ENCODE data around the gene TMEM14B.
"Not testable (repeated sequence)": the region's sequence is repeated elsewhere in the genome, so short reads cannot be mapped to it uniquely, and the experiment has no call there.

The TMEM14B gene

GRCh38 chr6:10747251-10747972 lies at the start of gene TMEM14B:
Gene TMEM14B (plus strand): TSS chr6:10747805. CDS start chr6:10749246, 1,441 bp downstream.
- Histone ChIP-seq H3K27me3 (replicated peaks; ENCODE audit: control insufficient read depth, insufficient read depth, low read length) (no peaks in the 10 kb centered on the region), H3K4me1 (ENCODE audit: control insufficient read depth, insufficient read depth, low read length) (peaks cover 22% of the 10 kb centered on the region), H3K9me3 (ENCODE audit: control insufficient read depth, low read length) (no peaks in the 10 kb centered on the region), H3K9ac (ENCODE audit: low read length) (peak within 1 kb of the TSS; percentile 92), H3K4me3 (ENCODE audit: low read length) (peak within 1 kb of the TSS; percentile 89), H3K36me3 (ENCODE audit: control insufficient read depth, insufficient read depth, low read length, severe bottlenecking) (peaks cover 22% of the 10 kb centered on the region)
- DNase-seq (ENCODE audit: low read depth) = peak; percentile 99

- H3K9me3 ChIP-seq (ENCODE audit: control insufficient read depth, low read length) = peaks cover 9% of the 10 kb centered on the region
- H3K4me1 ChIP-seq (ENCODE audit: control insufficient read depth, insufficient read depth, low read length) = no peaks in the 10 kb centered on the region
- no peak overlapping the region for H3K4me3 ChIP-seq (ENCODE audit: low read length)
- DNase-seq (ENCODE audit: low read depth) = no peak
- no peaks in the 10 kb centered on the region for H3K27me3 ChIP-seq (replicated peaks; ENCODE audit: control insufficient read depth, insufficient read depth, low read length)
- H3K36me3 ChIP-seq (ENCODE audit: control insufficient read depth, insufficient read depth, low read length, severe bottlenecking) = peaks cover 15% of the 10 kb centered on the region
- H3K9ac ChIP-seq (ENCODE audit: low read length) = no peak overlapping the region
These were observed 33.6 kb upstream of the TMEM14B start for GRCh38 chr6:10713962-10714361.

GRCh38 chr6:10719296-10719963 lies 28.2 kb upstream of the TMEM14B start:
- peak overlapping the region; percentile 86 for H3K4me3 ChIP-seq (ENCODE audit: low read length)
- H3K4me1 ChIP-seq (ENCODE audit: control insufficient read depth, insufficient read depth, low read length) = peaks cover 15% of the 10 kb centered on the region
- DNase-seq (ENCODE audit: low read depth) = no peak
- no peaks in the 10 kb centered on the region for H3K36me3 ChIP-seq (ENCODE audit: control insufficient read depth, insufficient read depth, low read length, severe bottlenecking)
- peaks cover 11% of the 10 kb centered on the region for H3K9me3 ChIP-seq (ENCODE audit: control insufficient read depth, low read length)
- no peaks in the 10 kb centered on the region for H3K27me3 ChIP-seq (replicated peaks; ENCODE audit: control insufficient read depth, insufficient read depth, low read length)
- H3K9ac ChIP-seq (ENCODE audit: low read length) = peak overlapping the region; percentile 90

GRCh38 chr6:10719964-10720264 lies 27.7 kb upstream of the TMEM14B start:
- H3K27me3 ChIP-seq (replicated peaks; ENCODE audit: control insufficient read depth, insufficient read depth, low read length) = no peaks in the 10 kb centered on the region
- H3K4me1 ChIP-seq (ENCODE audit: control insufficient read depth, insufficient read depth, low read length) = peaks cover 16% of the 10 kb centered on the region
- H3K4me3 ChIP-seq (ENCODE audit: low read length) = peak overlapping the region; percentile 86
- DNase-seq (ENCODE audit: low read depth) = no peak
- peak overlapping the region; percentile 90 for H3K9ac ChIP-seq (ENCODE audit: low read length)
- H3K9me3 ChIP-seq (ENCODE audit: control insufficient read depth, low read length) = peaks cover 11% of the 10 kb centered on the region
- H3K36me3 ChIP-seq (ENCODE audit: control insufficient read depth, insufficient read depth, low read length, severe bottlenecking) = no peaks in the 10 kb centered on the region

GRCh38 chr6:10720265-10720959 lies 27.2 kb upstream of the TMEM14B start:
- Histone ChIP-seq H3K4me3 (ENCODE audit: low read length) (peak overlapping the region; percentile 86), H3K9ac (ENCODE audit: low read length) (peak overlapping the region; percentile 90), H3K36me3 (ENCODE audit: control insufficient read depth, insufficient read depth, low read length, severe bottlenecking) (peaks cover 4% of the 10 kb centered on the region), H3K27me3 (replicated peaks; ENCODE audit: control insufficient read depth, insufficient read depth, low read length) (no peaks in the 10 kb centered on the region), H3K4me1 (ENCODE audit: control insufficient read depth, insufficient read depth, low read length) (peaks cover 16% of the 10 kb centered on the region), H3K9me3 (ENCODE audit: control insufficient read depth, low read length) (peaks cover 11% of the 10 kb centered on the region)
- DNase-seq (ENCODE audit: low read depth) = no peak

GRCh38 chr6:10720960-10721849 lies 26.4 kb upstream of the TMEM14B start:
- not testable (repeated sequence) for H3K27me3 ChIP-seq (replicated peaks; ENCODE audit: control insufficient read depth, insufficient read depth, low read length); DNase-seq (ENCODE audit: low read depth)
- Histone ChIP-seq H3K4me1 (ENCODE audit: control insufficient read depth, insufficient read depth, low read length) (peaks cover 16% of the 10 kb centered on the region), H3K9ac (ENCODE audit: low read length) (peak overlapping the region; percentile 90), H3K36me3 (ENCODE audit: control insufficient read depth, insufficient read depth, low read length, severe bottlenecking) (peaks cover 12% of the 10 kb centered on the region), H3K4me3 (ENCODE audit: low read length) (peak overlapping the region; percentile 86), H3K9me3 (ENCODE audit: control insufficient read depth, low read length) (peaks cover 11% of the 10 kb centered on the region)

- no peaks in the 10 kb centered on the region for H3K27me3 ChIP-seq (replicated peaks; ENCODE audit: control insufficient read depth, insufficient read depth, low read length)
- H3K4me3 ChIP-seq (ENCODE audit: low read length) = peak overlapping the region; percentile 98
- H3K4me1 ChIP-seq (ENCODE audit: control insufficient read depth, insufficient read depth, low read length) = peaks cover 16% of the 10 kb centered on the region
- DNase-seq (ENCODE audit: low read depth) = no peak
- H3K36me3 ChIP-seq (ENCODE audit: control insufficient read depth, insufficient read depth, low read length, severe bottlenecking) = peaks cover 18% of the 10 kb centered on the region
- peaks cover 11% of the 10 kb centered on the region for H3K9me3 ChIP-seq (ENCODE audit: control insufficient read depth, low read length)
- H3K9ac ChIP-seq (ENCODE audit: low read length) = peak overlapping the region; percentile 99
These were observed 25.6 kb upstream of the TMEM14B start for GRCh38 chr6:10721850-10722569.

GRCh38 chr6:10722570-10722819 lies 25.1 kb upstream of the TMEM14B start:
- peaks cover 21% of the 10 kb centered on the region for H3K36me3 ChIP-seq (ENCODE audit: control insufficient read depth, insufficient read depth, low read length, severe bottlenecking)

GRCh38 chr6:10722820-10723566 lies 24.6 kb upstream of the TMEM14B start, which contains the start of gene TMEM14C:
Gene TMEM14C (plus strand): TSS chr6:10723070. CDS start chr6:10724614, 1,544 bp downstream.
- Histone ChIP-seq H3K9ac (ENCODE audit: low read length) (peak within 1 kb of the TSS; percentile 99), H3K4me3 (ENCODE audit: low read length) (peak within 1 kb of the TSS; percentile 98), H3K36me3 (ENCODE audit: control insufficient read depth, insufficient read depth, low read length, severe bottlenecking) (peaks cover 25% of the 10 kb centered on the region), H3K4me1 (ENCODE audit: control insufficient read depth, insufficient read depth, low read length) (peaks cover 16% of the 10 kb centered on the region), H3K27me3 (replicated peaks; ENCODE audit: control insufficient read depth, insufficient read depth, low read length) (no peaks in the 10 kb centered on the region), H3K9me3 (ENCODE audit: control insufficient read depth, low read length) (peaks cover 10% of the 10 kb centered on the region)
- DNase-seq (ENCODE audit: low read depth) = peak; percentile 99

More at GRCh38 chr6:10722570-10722819, 25.1 kb upstream of the TMEM14B start:
- H3K4me1 ChIP-seq (ENCODE audit: control insufficient read depth, insufficient read depth, low read length) = peaks cover 16% of the 10 kb centered on the region
- peak overlapping the region; percentile 98 for H3K4me3 ChIP-seq (ENCODE audit: low read length)
- peaks cover 11% of the 10 kb centered on the region for H3K9me3 ChIP-seq (ENCODE audit: control insufficient read depth, low read length)
- peak overlapping the region; percentile 99 for H3K9ac ChIP-seq (ENCODE audit: low read length)
- no peak for DNase-seq (ENCODE audit: low read depth)
- H3K27me3 ChIP-seq (replicated peaks; ENCODE audit: control insufficient read depth, insufficient read depth, low read length) = no peaks in the 10 kb centered on the region

GRCh38 chr6:10723567-10723881 lies 24.1 kb upstream of the TMEM14B start:
- Histone ChIP-seq H3K36me3 (ENCODE audit: control insufficient read depth, insufficient read depth, low read length, severe bottlenecking) (peaks cover 28% of the 10 kb centered on the region), H3K9me3 (ENCODE audit: control insufficient read depth, low read length) (peaks cover 5% of the 10 kb centered on the region), H3K4me1 (ENCODE audit: control insufficient read depth, insufficient read depth, low read length) (peaks cover 16% of the 10 kb centered on the region), H3K9ac (ENCODE audit: low read length) (peak overlapping the region; percentile 99), H3K27me3 (replicated peaks; ENCODE audit: control insufficient read depth, insufficient read depth, low read length) (no peaks in the 10 kb centered on the region), H3K4me3 (ENCODE audit: low read length) (peak overlapping the region; percentile 98)
- DNase-seq (ENCODE audit: low read depth) = peak; percentile 52

Measured in adipocyte (in vitro differentiated cells).